ENCODE data around the gene TTC3. TPM values are rescaled to one million over a fixed set of nuclear protein-coding genes. Genes with fewer than 3 reads are reported as not detected.
A peak's percentile ranks its signal among the peaks of the same experiment; 100 is the strongest.

The TTC3 gene
- total and polyA plus RNA-seq, 2 of the 13 experiments (the other 11 are each of a cell fraction or from before 2014, with no cell fraction given): 55.7 to 108 TPM

- TF ChIP-seq KMT2A (CRISPR knock-in tag; IDR thresholded peaks at IDR 0.05): 0 out of 2 replicates have a peak, but pooled peaks have one; percentile 7
- TF ChIP-seq ATRX (CRISPR knock-in tag; IDR thresholded peaks at IDR 0.05; ENCODE audit: borderline replicate concordance): no peak
- no peak; the same call in 1 of the 2 replicates for TF ChIP-seq KLF12 (CRISPR knock-in tag; IDR thresholded peaks at IDR 0.05; ENCODE audit: borderline replicate concordance)
- TF ChIP-seq ZNF510 (CRISPR knock-in tag; IDR thresholded peaks at IDR 0.05; ENCODE audit: low read depth): 0 out of 2 replicates have a peak, but pooled peaks have one; percentile 59
- peak; percentile 61; the same call in 1 of the 2 replicates for TF ChIP-seq ZSCAN20 (CRISPR knock-in tag; IDR thresholded peaks at IDR 0.05; ENCODE audit: borderline replicate concordance)
- no peak for TF ChIP-seq ZNF225 (CRISPR knock-in tag; IDR thresholded peaks at IDR 0.05)
- no peak for TF ChIP-seq ZBTB38 (CRISPR knock-in tag; IDR thresholded peaks at IDR 0.05)
- TF ChIP-seq KDM4B (CRISPR knock-in tag; IDR thresholded peaks at IDR 0.05): 0 out of 2 replicates have a peak, but pooled peaks have one; percentile 29
- peak; percentile 74; the same call in 1 of the 2 replicates for TF ChIP-seq PBX3 (CRISPR knock-in tag; IDR thresholded peaks at IDR 0.05; ENCODE audit: borderline replicate concordance)
- TF ChIP-seq ZNF276 (CRISPR knock-in tag; IDR thresholded peaks at IDR 0.05; ENCODE audit: low read depth): no peak
- peak; percentile 28; the same call in 1 of the 2 replicates for TF ChIP-seq FOXK1 (CRISPR knock-in tag; IDR thresholded peaks at IDR 0.05; ENCODE audit: borderline replicate concordance, low read depth)
- peak; percentile 17 for TF ChIP-seq SRSF1 (optimal IDR thresholded peaks at IDR 0.05; ENCODE audit: low read depth, low read length)
- peak; percentile 90 for TF ChIP-seq ZNF281 (CRISPR knock-in tag; IDR thresholded peaks at IDR 0.05; ENCODE audit: borderline replicate concordance)
- peak; percentile 3; the same call in 1 of the 2 replicates for TF ChIP-seq UBTF (CRISPR knock-in tag; IDR thresholded peaks at IDR 0.05)
- TF ChIP-seq NBN (conservative IDR thresholded peaks at IDR 0.05): no peak
- peak; percentile 24; the same call in 1 of the 2 replicates for TF ChIP-seq ERF (CRISPR knock-in tag; IDR thresholded peaks at IDR 0.05)
- TF ChIP-seq MXD4 (CRISPR knock-in tag; IDR thresholded peaks at IDR 0.05): 0 out of 2 replicates have a peak, but pooled peaks have one; percentile 28
- peak; percentile 73; the same call in 1 of the 2 replicates for TF ChIP-seq MAX (IDR thresholded peaks at IDR 0.05)
- TF ChIP-seq MTA1 (CRISPR knock-in tag; IDR thresholded peaks at IDR 0.05; ENCODE audit: borderline replicate concordance): no peak
Observed at GRCh38 chr21:37072988-37073416, at the start of gene TTC3, which contains the start of gene PIGP (continued).

Data from HepG2 (cell line).